Measurements from ENCODE around the gene PPM1G.
"Not testable (repeated sequence)": the region's sequence is repeated elsewhere in the genome, so short reads cannot be mapped to it uniquely, and the experiment has no call there.

Gene PPM1G

DNA sequence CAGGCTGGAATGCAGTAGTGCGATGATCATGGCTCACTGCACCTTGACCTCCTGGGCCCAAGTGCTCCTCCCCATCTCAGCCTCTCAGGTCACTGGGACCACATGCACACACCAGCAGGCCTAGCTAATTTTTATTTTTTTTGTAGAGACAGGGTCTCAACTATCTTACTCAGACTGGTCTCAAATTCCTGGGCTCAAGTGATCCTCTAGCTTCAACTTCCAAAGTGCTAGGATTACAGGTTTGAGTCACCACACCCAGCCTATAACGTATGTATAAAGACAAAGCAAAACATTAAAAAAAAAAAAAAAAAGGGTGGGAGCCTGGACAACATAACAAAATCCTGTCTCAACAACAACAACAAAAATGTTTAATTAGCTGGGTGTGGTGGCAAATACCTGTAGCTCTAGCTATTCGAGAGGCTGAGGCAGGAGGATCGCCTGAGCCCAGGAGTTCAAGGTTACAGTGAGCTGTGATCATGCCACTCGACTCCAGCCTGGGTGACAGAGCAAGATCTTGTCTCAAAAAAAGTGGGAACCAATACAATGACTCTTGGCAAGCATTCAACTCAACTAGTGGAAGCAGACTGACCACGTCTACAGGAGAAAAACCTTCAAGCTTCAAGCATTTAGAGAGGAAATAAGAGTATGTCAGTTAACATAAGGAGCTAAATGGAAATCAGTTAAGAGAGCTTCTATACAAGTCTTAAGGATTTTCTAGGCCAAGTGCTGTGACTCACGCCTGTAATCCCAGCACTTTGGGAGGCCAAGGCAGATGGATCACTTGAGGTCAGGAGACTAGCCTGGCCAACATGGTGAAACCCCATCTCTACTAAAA is 55.4 kb downstream of the PPM1G start:
- Histone ChIP-seq H3K27me3 (ENCODE audit: insufficient read depth, low read length, poor library complexity) (no peaks in the 10 kb centered on the region), H3K27ac (ENCODE audit: low read length) (no peak overlapping the region), H3K4me2 (ENCODE audit: insufficient read depth, low read length) (peak overlapping the region; percentile 82; the same call in 1 of the 2 replicates), H3K4me3 (ENCODE audit: low read depth in 1 of 2, low read length in 2 of 2) (no peak overlapping the region), H2AFZ (ENCODE audit: low read depth, low read length) (no peak overlapping the region), H3K9ac (ENCODE audit: low read depth, low read length) (no peak overlapping the region), H4K20me1 (ENCODE audit: insufficient read depth, low read length) (peaks cover 27% of the 10 kb centered on the region; the same call in 1 of the 2 replicates), H3K36me3 (ENCODE audit: insufficient read depth, low read length) (peaks cover 3% of the 10 kb centered on the region), H3K9me3 (ENCODE audit: insufficient read depth, low read length, severe bottlenecking) (no peaks in the 10 kb centered on the region), H3K4me1 (ENCODE audit: insufficient read depth, low read length) (peaks cover 33% of the 10 kb centered on the region), H3K79me2 (ENCODE audit: insufficient read depth, low read length) (peaks cover 95% of the 10 kb centered on the region)
- DNase-seq (no peak), ATAC-seq (ENCODE audit: insufficient read depth, low read depth) (no peak)
- TF ChIP-seq EZH2 (IDR thresholded peaks at IDR 0.05; ENCODE audit: borderline replicate concordance, low read depth, low read length, severe bottlenecking) = no peak
- TF ChIP-seq, protein P1, sequence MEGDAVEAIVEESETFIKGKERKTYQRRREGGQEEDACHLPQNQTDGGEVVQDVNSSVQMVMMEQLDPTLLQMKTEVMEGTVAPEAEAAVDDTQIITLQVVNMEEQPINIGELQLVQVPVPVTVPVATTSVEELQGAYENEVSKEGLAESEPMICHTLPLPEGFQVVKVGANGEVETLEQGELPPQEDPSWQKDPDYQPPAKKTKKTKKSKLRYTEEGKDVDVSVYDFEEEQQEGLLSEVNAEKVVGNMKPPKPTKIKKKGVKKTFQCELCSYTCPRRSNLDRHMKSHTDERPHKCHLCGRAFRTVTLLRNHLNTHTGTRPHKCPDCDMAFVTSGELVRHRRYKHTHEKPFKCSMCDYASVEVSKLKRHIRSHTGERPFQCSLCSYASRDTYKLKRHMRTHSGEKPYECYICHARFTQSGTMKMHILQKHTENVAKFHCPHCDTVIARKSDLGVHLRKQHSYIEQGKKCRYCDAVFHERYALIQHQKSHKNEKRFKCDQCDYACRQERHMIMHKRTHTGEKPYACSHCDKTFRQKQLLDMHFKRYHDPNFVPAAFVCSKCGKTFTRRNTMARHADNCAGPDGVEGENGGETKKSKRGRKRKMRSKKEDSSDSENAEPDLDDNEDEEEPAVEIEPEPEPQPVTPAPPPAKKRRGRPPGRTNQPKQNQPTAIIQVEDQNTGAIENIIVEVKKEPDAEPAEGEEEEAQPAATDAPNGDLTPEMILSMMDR (IDR thresholded peaks at IDR 0.05; ENCODE audit: borderline replicate concordance, extremely low read depth, low read length, poor library complexity, severe bottlenecking) = no peak

DNA sequence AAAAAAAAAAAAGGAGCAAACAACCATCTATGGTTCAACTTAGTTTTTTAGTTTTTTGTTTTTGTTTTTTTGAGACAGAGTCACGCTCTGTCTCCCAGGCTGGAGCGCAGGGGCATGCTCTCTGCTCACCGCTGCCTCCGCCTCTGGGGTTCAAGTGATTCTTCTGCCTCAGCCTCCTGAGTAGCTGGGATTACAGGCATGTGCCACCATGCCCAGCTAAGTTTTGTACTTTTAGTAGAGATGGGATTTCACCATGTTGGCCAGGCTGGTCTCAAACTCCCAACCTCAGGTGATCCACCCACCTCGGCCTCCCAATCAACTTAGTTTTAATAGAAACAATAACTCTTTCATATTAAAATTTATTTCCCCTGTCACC is 56.0 kb downstream of the PPM1G start:
- H3K36me3 ChIP-seq (ENCODE audit: insufficient read depth, low read length); ATAC-seq (ENCODE audit: insufficient read depth, low read depth): not testable (repeated sequence)

DNA sequence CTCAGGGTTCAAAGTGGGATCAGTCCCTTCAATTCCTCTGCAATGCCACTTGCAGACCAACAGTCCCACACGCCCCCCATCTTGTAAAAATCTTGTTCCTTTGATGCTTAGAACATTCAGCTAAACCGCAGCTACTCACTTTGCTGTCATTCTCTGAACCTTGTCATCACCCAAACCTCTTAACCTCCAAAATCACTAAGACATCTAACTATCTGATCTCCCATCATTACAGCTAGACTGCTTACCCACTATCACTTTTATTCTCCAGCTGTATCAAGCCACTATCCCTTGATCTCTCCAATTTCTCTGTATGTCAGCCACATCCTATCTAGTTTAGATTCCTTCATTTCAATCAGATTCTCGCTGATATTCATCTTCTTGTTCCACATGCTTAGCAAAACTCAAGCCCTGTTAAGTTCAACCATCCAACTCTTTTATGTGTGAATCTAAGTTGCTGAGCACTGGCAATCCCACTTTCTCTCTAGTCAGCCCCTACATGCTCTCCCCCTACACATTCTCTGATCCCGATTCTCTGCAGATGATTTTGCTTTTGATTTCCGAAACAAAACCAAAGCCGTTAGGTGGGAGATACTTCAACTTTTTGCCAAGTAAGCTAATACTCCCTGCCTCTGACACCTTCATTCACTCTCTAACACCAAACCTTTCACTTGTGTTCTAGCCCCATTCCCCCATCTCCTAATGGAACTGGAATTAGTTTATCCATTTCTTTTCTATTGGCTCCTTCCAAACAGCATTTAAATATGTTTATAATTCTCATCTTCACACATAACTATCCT is 57.4 kb downstream of the PPM1G start:
- H3K4me1 ChIP-seq (ENCODE audit: insufficient read depth, low read length) = peaks cover 21% of the 10 kb centered on the region
- peaks cover 95% of the 10 kb centered on the region for H3K79me2 ChIP-seq (ENCODE audit: insufficient read depth, low read length)
- no peak for DNase-seq
- peaks cover 9% of the 10 kb centered on the region for H3K36me3 ChIP-seq (ENCODE audit: insufficient read depth, low read length)
- no peaks in the 10 kb centered on the region for H3K9me3 ChIP-seq (ENCODE audit: insufficient read depth, low read length, severe bottlenecking)
- H4K20me1 ChIP-seq (ENCODE audit: insufficient read depth, low read length) = peaks cover 37% of the 10 kb centered on the region; the same call in 1 of the 2 replicates
- no peaks in the 10 kb centered on the region for H3K27me3 ChIP-seq (ENCODE audit: insufficient read depth, low read length, poor library complexity)
- no peak overlapping the region for H3K27ac ChIP-seq (ENCODE audit: low read length)
- H3K4me3 ChIP-seq (ENCODE audit: low read depth in 1 of 2, low read length in 2 of 2) = no peak overlapping the region
- no peak overlapping the region for H3K4me2 ChIP-seq (ENCODE audit: insufficient read depth, low read length)
- no peak for TF ChIP-seq EZH2 (IDR thresholded peaks at IDR 0.05; ENCODE audit: borderline replicate concordance, low read depth, low read length, severe bottlenecking)
- TF ChIP-seq, protein P1 (IDR thresholded peaks at IDR 0.05; ENCODE audit: borderline replicate concordance, extremely low read depth, low read length, poor library complexity, severe bottlenecking) = no peak
- no peak overlapping the region for H3K9ac ChIP-seq (ENCODE audit: low read depth, low read length)
- ATAC-seq (ENCODE audit: insufficient read depth, low read depth) = no peak
- H2AFZ ChIP-seq (ENCODE audit: low read depth, low read length) = no peak overlapping the region

More for the DNA sequence above, 56.0 kb downstream of the PPM1G start:
- H3K4me3 ChIP-seq (ENCODE audit: low read depth in 1 of 2, low read length in 2 of 2); H3K9ac ChIP-seq (ENCODE audit: low read depth, low read length); DNase-seq; H3K27ac ChIP-seq (ENCODE audit: low read length); H2AFZ ChIP-seq (ENCODE audit: low read depth, low read length); H3K27me3 ChIP-seq (ENCODE audit: insufficient read depth, low read length, poor library complexity); H3K9me3 ChIP-seq (ENCODE audit: insufficient read depth, low read length, severe bottlenecking): not testable (repeated sequence)
- peaks cover 95% of the 10 kb centered on the region for H3K79me2 ChIP-seq (ENCODE audit: insufficient read depth, low read length)
- H3K4me2 ChIP-seq (ENCODE audit: insufficient read depth, low read length) = peak overlapping the region; percentile 28; the same call in 1 of the 2 replicates
- H3K4me1 ChIP-seq (ENCODE audit: insufficient read depth, low read length) = peaks cover 30% of the 10 kb centered on the region
- peaks cover 27% of the 10 kb centered on the region; the same call in 1 of the 2 replicates for H4K20me1 ChIP-seq (ENCODE audit: insufficient read depth, low read length)

All from DND-41 (cell line).